HL-60 (cell line): Measurements from ENCODE around the gene ITIH4.

Experiments
- CTCF ChIP-seq: IDR thresholded peaks from one replicate; pipeline ENCODE4 v1.5.1; 2011; ENCODE audit warnings: low read length, control low read depth, inconsistent platforms; ENCODE audit not compliant: insufficient read depth
- POLR2AphosphoS5 ChIP-seq: IDR thresholded peaks from 2 replicates; pipeline ENCODE4 v1.6.1; 2012; ENCODE audit warnings: low read depth
- REST ChIP-seq: IDR thresholded peaks from 2 replicates; pipeline ENCODE4 v1.6.1; 2012; ENCODE audit warnings: low read depth; ENCODE audit not compliant: insufficient replicate concordance

- TF ChIP-seq CTCF (no peak), POLR2AphosphoS5 (no peak), REST (no peak)
Measured at GRCh38 chr3:52782412-52783210, 47.9 kb downstream of the ITIH4 start.
